Type B pancreatic cell (in vitro differentiated cells): ENCODE data around the gene ABTB2. TPM values are rescaled to one million over a fixed set of nuclear protein-coding genes. Genes with fewer than 3 reads are reported as not detected.

Source experiments
- DNase-seq: peaks from one replicate; pipeline ENCODE4 v3.0.0; 2021; ENCODE audit warnings: mixed read lengths; ENCODE audit not compliant: unreplicated experiment; ENCODE audit errors: extremely low spot score
- H3K27ac Mint-ChIP-seq: 2 replicates; pipeline ENCODE4 v1.8.0; 2021; ENCODE audit warnings: mild to moderate bottlenecking, mixed read lengths
- H3K27me3 Mint-ChIP-seq: 2 replicates; pipeline ENCODE4 v1.8.0; 2021; ENCODE audit warnings: mixed read lengths
- H3K36me3 Mint-ChIP-seq: 2 replicates; pipeline ENCODE4 v1.8.0; 2021; ENCODE audit warnings: mixed read lengths
- H3K4me1 Mint-ChIP-seq: one replicate; pipeline ENCODE4 v1.8.0; 2021; ENCODE audit warnings: mixed read lengths; ENCODE audit not compliant: unreplicated experiment
- H3K4me3 Mint-ChIP-seq: 2 replicates; pipeline ENCODE4 v1.8.0; 2021; ENCODE audit warnings: mild to moderate bottlenecking, mixed read lengths
- H3K9me3 Mint-ChIP-seq: 2 replicates; pipeline ENCODE4 v1.8.0; 2021; ENCODE audit warnings: mixed read lengths
- CTCF ChIP-seq: fragments of 200-600 bp; sonication (generic); conservative IDR thresholded peaks from 2 replicates; pipeline ENCODE4 v1.5.0; 2021; ENCODE audit warnings: antibody characterized with exemption, mild to moderate bottlenecking
- total RNA-seq: library from RNA; stranded (reverse); gene quantifications from 2 replicates; pipeline ENCODE4 v1.2.1, GENCODE V29; 2021; ENCODE audit warnings: low replicate concordance

ABTB2 gene
- total RNA-seq, 1 donor from 2014 or later = 13.5 TPM

- no peaks in the 10 kb centered on the region for H3K27me3 Mint-ChIP-seq
- TF ChIP-seq CTCF = no peak
- no peaks in the 10 kb centered on the region for H3K9me3 Mint-ChIP-seq
- peaks cover 53% of the 10 kb centered on the region for H3K4me1 Mint-ChIP-seq
- no peaks in the 10 kb centered on the region for H3K36me3 Mint-ChIP-seq
- H3K4me3 Mint-ChIP-seq = no peak overlapping the region
- DNase-seq = no peak
- peak overlapping the region; percentile 76 for H3K27ac Mint-ChIP-seq
Observed at GRCh38 chr11:34207487-34208180, 150.2 kb downstream of the ABTB2 start.

- Mint-ChIP-seq H3K27me3 (no peaks in the 10 kb centered on the region), H3K27ac (peak overlapping the region; percentile 76), H3K9me3 (no peaks in the 10 kb centered on the region), H3K4me3 (peak overlapping the region; percentile 58), H3K4me1 (peaks cover 60% of the 10 kb centered on the region), H3K36me3 (peaks cover 5% of the 10 kb centered on the region)
- DNase-seq = no peak
- TF ChIP-seq CTCF = no peak
Observed at GRCh38 chr11:34206407-34207300, 151.2 kb downstream of the ABTB2 start.

- Mint-ChIP-seq H3K36me3 (peaks cover 5% of the 10 kb centered on the region), H3K27me3 (no peaks in the 10 kb centered on the region), H3K4me1 (peaks cover 71% of the 10 kb centered on the region), H3K4me3 (no peak overlapping the region), H3K9me3 (no peaks in the 10 kb centered on the region), H3K27ac (no peak overlapping the region)
- no peak for TF ChIP-seq CTCF
- DNase-seq = no peak
Observed at GRCh38 chr11:34205326-34206035, 152.3 kb downstream of the ABTB2 start.

- Mint-ChIP-seq H3K36me3 (peaks cover 5% of the 10 kb centered on the region), H3K27ac (no peak overlapping the region), H3K4me1 (peaks cover 70% of the 10 kb centered on the region), H3K4me3 (no peak overlapping the region), H3K27me3 (no peaks in the 10 kb centered on the region), H3K9me3 (no peaks in the 10 kb centered on the region)
- no peak for DNase-seq
- no peak for TF ChIP-seq CTCF
Observed at GRCh38 chr11:34204396-34205279, 153.2 kb downstream of the ABTB2 start.

GRCh38 chr11:34203377-34203871 is 154.4 kb downstream of the ABTB2 start:
- Mint-ChIP-seq H3K9me3 (no peaks in the 10 kb centered on the region), H3K4me1 (peaks cover 68% of the 10 kb centered on the region), H3K4me3 (no peak overlapping the region), H3K27me3 (no peaks in the 10 kb centered on the region), H3K27ac (no peak overlapping the region), H3K36me3 (peaks cover 5% of the 10 kb centered on the region)
- no peak for TF ChIP-seq CTCF
- no peak for DNase-seq
